Astrocyte of the spinal cord (primary cell): ENCODE data around the gene SH3BP4.
A peak's percentile ranks its signal among the peaks of the same experiment; 100 is the strongest.
"Not testable (repeated sequence)": the region's sequence is repeated elsewhere in the genome, so short reads cannot be mapped to it uniquely, and the experiment has no call there.

Source experiments
- DNase-seq: peaks from one replicate; pipeline ENCODE4 v3.0.0; 2011; ENCODE audit warnings: low read depth, low spot score
- H3K4me3 ChIP-seq: 2 replicates; pipeline ENCODE4 v1.5.1; 2011; ENCODE audit warnings: low read depth, mild to moderate bottlenecking, low read length, moderate library complexity
- in situ Hi-C: cut with HindIII; loops from 2 replicates; pipeline ENCODE4 v1.10.0; 2017; ENCODE audit warnings: low sequenced_read_pairs
- TF ChIP-seq, protein P1 (sequence below): IDR thresholded peaks from 2 replicates; pipeline ENCODE4 v1.5.1; 2012; ENCODE audit warnings: low read depth, mild to moderate bottlenecking, low read length, inconsistent platforms

The SH3BP4 gene

DNA sequence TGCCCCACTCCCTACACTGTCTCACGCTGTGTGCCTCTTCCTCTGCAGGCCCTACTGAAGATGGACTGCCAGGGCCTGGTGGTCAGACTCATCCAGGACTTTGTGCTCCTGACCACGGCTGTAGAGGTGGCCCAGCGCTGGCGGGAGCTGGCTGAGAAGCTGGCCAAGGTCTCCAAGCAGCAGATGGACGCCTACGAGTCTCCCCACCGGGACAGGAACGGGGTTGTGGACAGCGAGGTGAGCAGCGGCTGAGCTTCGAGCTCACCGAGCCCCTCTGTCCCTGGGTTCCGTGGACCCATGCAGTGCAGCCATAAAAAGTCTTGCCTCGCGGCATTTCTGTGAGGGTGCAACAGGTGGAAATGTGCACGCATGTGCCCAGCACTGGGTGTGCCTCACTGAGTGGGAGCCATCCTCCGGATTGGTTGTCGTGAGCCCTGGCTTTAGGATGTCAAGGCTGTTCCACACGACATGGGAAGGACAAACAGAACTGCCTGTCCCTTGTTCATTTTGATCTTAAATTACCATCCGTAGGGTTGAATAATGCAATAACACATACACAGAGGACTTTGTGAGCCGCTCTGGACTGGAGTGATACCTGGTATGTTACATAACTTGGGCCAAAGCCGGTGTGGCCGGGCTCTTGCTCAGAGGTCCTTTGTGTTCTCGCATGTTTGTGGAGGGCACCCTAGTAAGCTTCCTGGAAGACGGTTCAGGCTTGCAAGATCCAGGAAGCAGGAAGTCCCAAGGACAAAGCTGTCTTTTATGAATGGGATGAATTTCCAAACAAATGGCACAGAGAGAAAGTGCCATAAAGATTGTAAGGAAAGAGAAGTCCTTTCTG, 100.9 kb downstream of the SH3BP4 start:
- TF ChIP-seq, protein P1, sequence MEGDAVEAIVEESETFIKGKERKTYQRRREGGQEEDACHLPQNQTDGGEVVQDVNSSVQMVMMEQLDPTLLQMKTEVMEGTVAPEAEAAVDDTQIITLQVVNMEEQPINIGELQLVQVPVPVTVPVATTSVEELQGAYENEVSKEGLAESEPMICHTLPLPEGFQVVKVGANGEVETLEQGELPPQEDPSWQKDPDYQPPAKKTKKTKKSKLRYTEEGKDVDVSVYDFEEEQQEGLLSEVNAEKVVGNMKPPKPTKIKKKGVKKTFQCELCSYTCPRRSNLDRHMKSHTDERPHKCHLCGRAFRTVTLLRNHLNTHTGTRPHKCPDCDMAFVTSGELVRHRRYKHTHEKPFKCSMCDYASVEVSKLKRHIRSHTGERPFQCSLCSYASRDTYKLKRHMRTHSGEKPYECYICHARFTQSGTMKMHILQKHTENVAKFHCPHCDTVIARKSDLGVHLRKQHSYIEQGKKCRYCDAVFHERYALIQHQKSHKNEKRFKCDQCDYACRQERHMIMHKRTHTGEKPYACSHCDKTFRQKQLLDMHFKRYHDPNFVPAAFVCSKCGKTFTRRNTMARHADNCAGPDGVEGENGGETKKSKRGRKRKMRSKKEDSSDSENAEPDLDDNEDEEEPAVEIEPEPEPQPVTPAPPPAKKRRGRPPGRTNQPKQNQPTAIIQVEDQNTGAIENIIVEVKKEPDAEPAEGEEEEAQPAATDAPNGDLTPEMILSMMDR, result no peak
- in situ Hi-C loops, result no loop called here
- H3K4me3 ChIP-seq, result no peak overlapping the region
- no peak for DNase-seq

DNA sequence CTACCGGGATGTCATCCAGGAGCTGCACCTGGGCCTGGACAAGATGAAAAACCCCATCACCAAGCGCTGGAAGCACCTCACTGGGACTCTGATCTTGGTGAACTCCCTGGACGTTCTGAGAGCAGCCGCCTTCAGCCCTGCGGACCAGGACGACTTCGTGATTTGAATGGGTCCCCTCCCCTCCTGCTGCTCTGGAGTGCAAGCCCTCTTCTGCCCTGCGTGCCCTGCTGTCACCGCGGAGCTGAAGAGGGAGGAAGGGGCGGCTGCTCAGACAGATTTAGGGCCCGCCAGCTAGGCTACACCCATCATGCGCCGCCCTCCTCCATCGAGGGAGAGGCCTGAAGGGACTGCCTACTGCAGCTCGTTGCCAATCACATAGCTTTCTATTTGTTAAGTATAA, 101.8 kb downstream of the SH3BP4 start:
- in situ Hi-C loops, result no loop called here
- TF ChIP-seq, protein P1, result no peak
- no peak for DNase-seq
- no peak overlapping the region for H3K4me3 ChIP-seq

- in situ Hi-C loops, result no loop called here
- TF ChIP-seq, protein P1, result no peak
- no peak overlapping the region for H3K4me3 ChIP-seq
- DNase-seq, result no peak
Measured at GRCh38 chr2:235054475-235054874, 102.7 kb downstream of the SH3BP4 start.

DNA sequence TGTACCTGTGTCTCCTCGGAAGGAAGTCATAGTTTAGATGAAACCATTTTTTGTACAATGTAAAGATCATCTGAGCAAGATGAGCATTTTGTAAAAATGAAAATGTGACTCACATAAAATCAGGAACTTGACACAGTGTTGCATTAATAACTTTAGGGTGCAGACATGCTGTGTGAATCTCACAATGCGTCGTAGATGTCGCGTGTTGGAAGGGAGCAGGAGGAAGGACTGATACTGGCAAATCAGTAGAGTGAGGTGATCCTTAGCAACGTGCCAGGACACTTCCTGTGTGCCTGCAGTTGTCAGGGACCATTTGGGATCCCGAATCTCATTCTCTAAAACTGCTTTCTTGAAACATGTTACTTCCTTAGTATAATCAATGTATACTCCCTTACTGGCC, 103.1 kb downstream of the SH3BP4 start:
- TF ChIP-seq, protein P1, result no peak
- H3K4me3 ChIP-seq, result no peak overlapping the region
- no peak for DNase-seq
- in situ Hi-C loops, result no loop called here

DNA sequence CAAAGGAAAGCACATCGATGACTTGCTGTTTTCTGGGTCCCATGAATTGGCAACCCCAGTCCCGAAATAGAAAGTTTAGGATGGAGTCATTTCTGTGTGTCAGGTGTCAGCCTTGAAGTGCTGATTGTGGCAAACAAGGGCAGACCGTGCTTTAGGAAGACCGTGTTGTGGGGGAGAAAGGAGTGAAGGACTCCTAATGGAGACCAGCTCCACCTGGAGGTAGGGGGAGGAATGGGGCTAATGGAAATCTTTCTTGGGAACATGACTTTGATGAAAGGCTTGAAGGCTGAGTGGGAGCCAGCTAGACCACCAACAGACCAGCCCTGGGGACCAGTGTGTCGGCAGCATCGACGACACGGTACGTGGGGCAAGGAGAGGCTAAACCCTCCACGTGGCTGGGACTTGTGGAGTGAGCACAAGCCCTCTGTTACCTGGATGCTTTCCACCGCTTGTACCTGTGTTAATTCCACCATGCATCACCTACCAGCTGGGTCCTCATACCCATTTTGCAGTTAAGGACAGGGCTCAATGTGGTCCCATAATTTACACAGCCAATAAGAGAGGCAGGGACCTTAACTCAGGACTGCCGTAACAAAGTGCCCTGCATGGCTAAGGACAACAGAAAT, 104.2 kb downstream of the SH3BP4 start:
- in situ Hi-C loops, result no loop called here
- DNase-seq, result no peak
- no peak overlapping the region for H3K4me3 ChIP-seq
- TF ChIP-seq, protein P1, result peak; percentile 54

GRCh38 chr2:235056768-235057167, 105.0 kb downstream of the SH3BP4 start:
- no peak overlapping the region for H3K4me3 ChIP-seq
- in situ Hi-C loops, result no loop called here
- TF ChIP-seq, protein P1, result no peak
- no peak for DNase-seq

DNA sequence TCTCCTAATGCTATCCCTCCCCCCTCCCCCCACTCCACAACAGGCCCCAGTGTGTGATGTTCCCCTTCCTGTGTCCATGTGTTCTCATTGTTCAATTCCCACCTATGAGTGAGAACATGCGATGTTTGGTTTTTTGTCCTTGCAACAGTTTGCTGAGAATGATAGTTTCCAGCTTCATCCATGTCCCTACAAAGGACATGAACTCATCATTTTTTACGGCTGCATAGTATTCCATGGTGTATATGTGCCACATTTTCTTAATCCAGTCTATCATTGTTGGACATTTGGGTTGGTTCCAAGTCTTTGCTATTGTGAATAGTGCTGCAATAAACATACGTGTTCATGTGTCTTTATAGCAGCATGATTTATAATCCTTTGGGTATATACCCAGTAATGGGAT, 105.8 kb downstream of the SH3BP4 start:
- H3K4me3 ChIP-seq, DNase-seq, in situ Hi-C loops: not testable (repeated sequence)
